Ascending aorta (tissue), 2 donors: ENCODE results near the gene PGRMC2. TPM values are rescaled to one million over a fixed set of nuclear protein-coding genes. Genes with fewer than 3 reads are reported as not detected.

Experiments
- DNase-seq, 2 donors: peaks; one replicate each; pipeline ENCODE4 v3.0.0-alpha.2; 2019; ENCODE audit warnings: low spot score in 2 of 2
- H3K27ac ChIP-seq, 2 donors: fragments of 200-600 bp; sonication (generic); one replicate each; pipeline ENCODE4 v1.5.1; 2016 to 2017; ENCODE audit warnings: mild to moderate bottlenecking in 1 of 2
- H3K27me3 ChIP-seq: fragments of 200-600 bp; sonication (generic); one replicate; pipeline ENCODE4 v1.5.1; 2017
- H3K36me3 ChIP-seq, 2 donors: fragments of 200-600 bp; sonication (generic); one replicate each; pipeline ENCODE4 v1.5.1; 2016
- H3K4me1 ChIP-seq, 2 donors: fragments of 200-600 bp; sonication (generic); one replicate each; pipeline ENCODE4 v1.5.1; 2016 to 2017; ENCODE audit warnings: mild to moderate bottlenecking in 1 of 2
- H3K4me3 ChIP-seq, 2 donors: fragments of 200-600 bp; sonication (generic); one replicate each; pipeline ENCODE4 v1.5.1; 2016 to 2017; ENCODE audit warnings: mild to moderate bottlenecking in 1 of 2
- H3K9me3 ChIP-seq, 2 donors: fragments of 200-600 bp; sonication (generic); one replicate each; pipeline ENCODE4 v1.5.1; 2016
- CTCF ChIP-seq, 3 experiments: fragments of 200-600 bp in 2 of 3; fragments of 450-650 bp in 1 of 3; sonication (generic) in 2 of 3; IDR thresholded peaks; one replicate each; pipeline ENCODE4 v1.5.1; 2016 to 2019; ENCODE audit warnings: antibody characterized with exemption in 3 of 3, mild to moderate bottlenecking in 1 of 3, moderate library complexity in 1 of 3
- intact Hi-C: fragments of 100-400 bp; cut with DNase I; formaldehyde crosslinking; loops from one replicate; pipeline ENCODE4 v1.15.1; 2023
- total RNA-seq: library from RNA; depleted of rRNA; stranded (reverse); fragments of >200 nt; gene quantifications from one replicate; pipeline ENCODE4 v1.1.0, GENCODE V29; 2016

PGRMC2 gene
- total RNA-seq, 1 donor from 2014 or later = 16.5 TPM

DNA sequence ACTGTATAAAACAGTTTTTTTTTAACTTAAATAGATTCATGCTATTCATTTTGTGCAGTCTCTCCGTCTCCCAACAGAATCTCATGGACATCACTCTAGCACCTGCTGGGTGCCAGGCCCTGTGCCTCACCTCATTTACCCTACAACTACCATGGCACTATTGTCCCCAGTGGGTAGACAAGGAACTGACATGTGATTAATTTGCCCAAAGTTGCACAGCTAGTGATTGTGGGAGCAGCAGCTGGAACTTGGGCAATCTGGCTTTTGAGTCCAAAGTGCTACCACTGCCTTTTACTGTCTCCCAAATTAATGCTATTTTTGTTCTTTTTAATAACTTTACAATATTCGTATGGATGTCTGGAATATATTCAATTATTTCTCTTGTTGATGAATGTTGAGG lies 11.2 kb upstream of the PGRMC2 start:
- TF ChIP-seq CTCF (IDR thresholded peaks at IDR 0.05) = no peak

DNA sequence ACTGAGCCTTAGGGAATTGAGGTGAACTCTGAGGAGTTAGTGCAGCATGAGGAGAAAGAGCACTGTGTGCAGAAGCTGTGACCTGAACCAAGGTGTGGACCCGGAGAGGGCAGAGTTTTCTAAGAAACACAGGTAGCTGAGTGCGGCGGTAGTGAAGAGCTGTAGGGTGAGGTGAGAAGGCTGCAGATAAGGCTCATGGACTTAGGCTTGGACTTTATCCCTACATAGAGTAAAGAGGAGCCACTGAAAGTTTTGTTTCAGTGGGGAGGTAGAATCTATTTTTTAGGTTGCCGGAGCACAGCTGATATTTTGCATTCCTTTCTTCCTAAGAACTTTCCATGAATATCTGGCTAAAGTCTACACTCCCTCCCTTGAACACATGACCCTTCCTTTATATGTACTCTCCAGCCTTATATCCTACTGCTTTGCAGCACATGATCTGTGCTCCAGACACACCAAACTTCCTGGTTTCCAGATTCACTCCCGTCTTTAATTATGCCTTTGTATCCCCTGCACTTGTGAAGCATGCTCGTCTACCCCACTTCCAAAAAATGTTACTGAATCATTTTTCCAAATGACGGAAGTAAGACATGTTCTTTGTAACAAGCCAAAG lies 10.6 kb upstream of the PGRMC2 start:
- no peak for TF ChIP-seq CTCF (IDR thresholded peaks at IDR 0.05)
- Histone ChIP-seq H3K27me3 (no peaks in the 10 kb centered on the region), H3K4me1 (no peaks in the 10 kb centered on the region), H3K27ac (no peak overlapping the region), H3K9me3 (no peaks in the 10 kb centered on the region), H3K4me3 (no peak overlapping the region), H3K36me3 (no peaks in the 10 kb centered on the region)
- intact Hi-C loops = no loop called here
- no peak for DNase-seq

More for the DNA sequence above, 11.2 kb upstream of the PGRMC2 start:
- no peaks in the 10 kb centered on the region for H3K27me3 ChIP-seq
- no peak overlapping the region for H3K27ac ChIP-seq
- H3K9me3 ChIP-seq = no peaks in the 10 kb centered on the region
- intact Hi-C loops = no loop called here
- no peaks in the 10 kb centered on the region for H3K36me3 ChIP-seq
- H3K4me1 ChIP-seq = no peaks in the 10 kb centered on the region
- no peak for DNase-seq
- no peak overlapping the region for H3K4me3 ChIP-seq

DNA sequence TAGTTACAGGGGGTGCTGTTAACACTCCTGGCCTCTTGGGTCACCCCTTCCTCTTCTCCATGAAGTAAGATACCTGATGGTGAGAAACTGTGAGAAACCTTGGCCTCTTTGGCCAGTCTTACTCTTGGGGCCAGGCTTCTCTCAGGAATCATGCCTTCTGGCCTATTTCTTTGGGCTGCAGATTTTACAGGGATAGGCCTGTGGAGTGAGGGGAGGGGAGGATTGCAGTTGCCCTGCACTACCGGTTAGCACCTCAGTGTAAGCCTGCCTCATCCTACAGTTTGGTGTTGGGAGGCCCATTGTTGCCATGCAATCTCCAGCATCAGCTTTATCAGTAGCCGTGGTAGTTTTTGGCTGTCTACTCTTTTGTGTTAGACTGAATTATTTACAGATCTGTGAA lies 7.6 kb upstream of the PGRMC2 start:
- DNase-seq = no peak
- Histone ChIP-seq H3K36me3 (no peaks in the 10 kb centered on the region), H3K4me1 (no peaks in the 10 kb centered on the region), H3K9me3 (no peaks in the 10 kb centered on the region), H3K4me3 (no peak overlapping the region), H3K27me3 (no peaks in the 10 kb centered on the region), H3K27ac (no peak overlapping the region)
- no peak for TF ChIP-seq CTCF (IDR thresholded peaks at IDR 0.05)
- intact Hi-C loops = no loop called here

- no peak for DNase-seq
- Histone ChIP-seq H3K27me3 (no peaks in the 10 kb centered on the region), H3K4me3 (no peak overlapping the region), H3K36me3 (no peaks in the 10 kb centered on the region), H3K9me3 (no peaks in the 10 kb centered on the region), H3K4me1 (no peaks in the 10 kb centered on the region), H3K27ac (no peak overlapping the region)
- TF ChIP-seq CTCF (IDR thresholded peaks at IDR 0.05) = no peak
- intact Hi-C loops = no loop called here
Observed at GRCh38 chr4:128294464-128294863, 6.9 kb upstream of the PGRMC2 start.

- Histone ChIP-seq H3K4me1 (peaks cover 0 to 5% of the 10 kb centered on the region in 2 donors), H3K27me3 (no peaks in the 10 kb centered on the region), H3K27ac (no peak overlapping the region), H3K4me3 (no peak overlapping the region), H3K9me3 (no peaks in the 10 kb centered on the region), H3K36me3 (no peaks in the 10 kb centered on the region)
- intact Hi-C loops = no loop called here
- TF ChIP-seq CTCF (IDR thresholded peaks at IDR 0.05) = no peak
- no peak for DNase-seq
Observed at GRCh38 chr4:128292349-128292748, 4.7 kb upstream of the PGRMC2 start.

- intact Hi-C loops = no loop called here
- Histone ChIP-seq H3K4me1 (peaks cover 0 to 5% of the 10 kb centered on the region in 2 donors), H3K36me3 (no peaks in the 10 kb centered on the region), H3K27me3 (no peaks in the 10 kb centered on the region), H3K9me3 (no peaks in the 10 kb centered on the region), H3K27ac (no peak overlapping the region), H3K4me3 (no peak overlapping the region)
- no peak for TF ChIP-seq CTCF (IDR thresholded peaks at IDR 0.05)
- DNase-seq = no peak
Observed at GRCh38 chr4:128291096-128291495, 3.5 kb upstream of the PGRMC2 start.
